ENCODE measurements around the gene BMX. TPM values are rescaled to one million over a fixed set of nuclear protein-coding genes. Genes with fewer than 3 reads are reported as not detected.

Gene BMX
- total RNA-seq, 4 donors from 2014 or later, result 1.9 to 4.4 (median 2.9) TPM

DNA sequence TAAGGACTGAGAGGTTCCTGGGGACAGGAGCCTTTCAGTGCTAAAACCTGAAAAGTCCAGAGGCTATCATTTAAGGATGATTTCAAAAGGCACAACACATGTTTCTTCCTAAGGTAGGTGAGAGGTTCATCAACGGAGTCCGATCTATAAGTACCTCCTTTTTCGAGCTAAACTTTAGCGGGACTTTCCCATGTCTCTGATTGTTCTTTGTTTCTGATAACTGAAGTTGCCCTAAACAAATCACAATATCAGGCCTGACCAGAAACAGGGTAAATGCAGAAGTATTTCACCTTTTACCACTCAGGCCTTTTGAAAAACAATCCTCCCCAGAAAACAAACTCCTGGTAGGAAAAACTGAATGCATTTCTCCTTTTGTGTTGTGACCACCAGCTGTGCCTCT lies 25.1 kb upstream of the BMX start:
- H3K36me3 ChIP-seq, result peaks cover 0 to 6% of the 10 kb centered on the region in 2 donors
- ATAC-seq, result no peak
- 74% methylated on average over 4 of the region's 4 CpGs; no CpG with 5 or more reads in 1 of the 2 donors for WGBS, 2 donors (ENCODE audit: low coverage in 1 of 2)
- no peak overlapping the region for H3K4me3 ChIP-seq
- no peaks in the 10 kb centered on the region for H3K4me1 ChIP-seq
- H3K27me3 ChIP-seq, result no peaks in the 10 kb centered on the region
- H3K9me3 ChIP-seq, result no peaks in the 10 kb centered on the region
- TF ChIP-seq POLR2AphosphoS5 (IDR thresholded peaks at IDR 0.05), result no peak
- TF ChIP-seq, protein P1, sequence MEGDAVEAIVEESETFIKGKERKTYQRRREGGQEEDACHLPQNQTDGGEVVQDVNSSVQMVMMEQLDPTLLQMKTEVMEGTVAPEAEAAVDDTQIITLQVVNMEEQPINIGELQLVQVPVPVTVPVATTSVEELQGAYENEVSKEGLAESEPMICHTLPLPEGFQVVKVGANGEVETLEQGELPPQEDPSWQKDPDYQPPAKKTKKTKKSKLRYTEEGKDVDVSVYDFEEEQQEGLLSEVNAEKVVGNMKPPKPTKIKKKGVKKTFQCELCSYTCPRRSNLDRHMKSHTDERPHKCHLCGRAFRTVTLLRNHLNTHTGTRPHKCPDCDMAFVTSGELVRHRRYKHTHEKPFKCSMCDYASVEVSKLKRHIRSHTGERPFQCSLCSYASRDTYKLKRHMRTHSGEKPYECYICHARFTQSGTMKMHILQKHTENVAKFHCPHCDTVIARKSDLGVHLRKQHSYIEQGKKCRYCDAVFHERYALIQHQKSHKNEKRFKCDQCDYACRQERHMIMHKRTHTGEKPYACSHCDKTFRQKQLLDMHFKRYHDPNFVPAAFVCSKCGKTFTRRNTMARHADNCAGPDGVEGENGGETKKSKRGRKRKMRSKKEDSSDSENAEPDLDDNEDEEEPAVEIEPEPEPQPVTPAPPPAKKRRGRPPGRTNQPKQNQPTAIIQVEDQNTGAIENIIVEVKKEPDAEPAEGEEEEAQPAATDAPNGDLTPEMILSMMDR (IDR thresholded peaks at IDR 0.05), result no peak
- TF ChIP-seq POLR2A (IDR thresholded peaks at IDR 0.05), result no peak
- TF ChIP-seq EP300 (IDR thresholded peaks at IDR 0.05), result no peak
- no peak overlapping the region for H3K27ac ChIP-seq

DNA sequence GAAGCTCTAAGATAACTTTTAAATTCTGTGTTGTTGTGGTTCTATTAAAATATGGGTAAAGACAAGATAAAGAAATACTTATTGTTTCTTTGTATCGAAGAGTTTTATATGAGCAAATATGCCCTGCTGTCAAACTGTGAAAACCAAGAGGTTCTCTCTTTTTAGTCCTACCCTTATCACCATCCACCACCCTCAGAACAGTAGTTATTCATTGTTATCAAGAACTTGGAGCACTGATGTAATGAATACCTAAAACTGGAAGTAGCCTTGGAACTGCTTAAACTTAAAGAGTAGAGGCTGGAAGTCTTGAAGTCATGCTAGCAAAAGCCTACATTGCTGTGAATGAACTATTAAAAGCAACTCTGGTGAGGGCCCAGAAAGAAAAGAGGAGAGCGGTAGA lies 16.7 kb upstream of the BMX start:
- ATAC-seq, result no peak
- no peak overlapping the region for H3K27ac ChIP-seq
- WGBS, 2 donors (ENCODE audit: low coverage in 1 of 2), result 91 to 100% methylated on average over 1 of the region's 2 CpGs

DNA sequence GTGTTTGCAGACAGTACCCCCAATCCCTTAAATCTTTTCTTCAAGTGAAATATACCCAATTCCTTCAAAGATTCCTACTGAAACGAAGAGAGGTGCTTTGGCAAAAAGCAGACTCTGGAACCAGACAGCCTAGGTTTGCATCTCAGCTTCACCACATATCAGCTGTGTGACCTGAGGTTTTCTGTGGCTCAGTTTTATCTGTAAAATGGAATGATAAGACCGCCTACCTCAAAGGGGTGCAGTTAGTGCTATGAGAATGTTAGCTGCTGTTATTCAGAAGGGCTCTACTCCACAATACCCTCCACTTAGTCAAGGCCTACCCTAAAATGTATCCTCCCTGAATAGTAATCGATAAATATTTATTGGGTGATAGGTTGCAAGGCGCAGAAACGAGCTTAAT lies 8.1 kb upstream of the BMX start:
- Histone ChIP-seq H3K4me3 (peak overlapping the region; percentile 57 to 60), H3K27ac (peak overlapping the region in 3 of 4 donors; percentile 73 to 82 (median 75)), H3K4me1 (peaks cover 0 to 12% (median 2%) of the 10 kb centered on the region in 3 donors), H3K36me3 (peaks cover 0 to 9% of the 10 kb centered on the region in 2 donors), H3K27me3 (no peaks in the 10 kb centered on the region), H3K9me3 (no peaks in the 10 kb centered on the region)
- no peak for ATAC-seq
- TF ChIP-seq POLR2AphosphoS5 (IDR thresholded peaks at IDR 0.05) (no peak), POLR2A (IDR thresholded peaks at IDR 0.05) (no peak), EP300 (IDR thresholded peaks at IDR 0.05) (no peak)
- TF ChIP-seq, protein P1 (IDR thresholded peaks at IDR 0.05), result no peak
- WGBS, 2 donors (ENCODE audit: low coverage in 1 of 2), result 61 to 67% methylated on average over 4 to 5 of the region's 5 CpGs

More for the DNA sequence above, 16.7 kb upstream of the BMX start:
- Histone ChIP-seq H3K9me3 (no peaks in the 10 kb centered on the region), H3K4me1 (no peaks in the 10 kb centered on the region), H3K36me3 (peaks cover 0 to 4% of the 10 kb centered on the region in 2 donors), H3K27me3 (no peaks in the 10 kb centered on the region), H3K4me3 (no peak overlapping the region)
- TF ChIP-seq, protein P1 (IDR thresholded peaks at IDR 0.05), result no peak
- TF ChIP-seq POLR2A (IDR thresholded peaks at IDR 0.05), result no peak
- TF ChIP-seq POLR2AphosphoS5 (IDR thresholded peaks at IDR 0.05), result no peak
- no peak for TF ChIP-seq EP300 (IDR thresholded peaks at IDR 0.05)

DNA sequence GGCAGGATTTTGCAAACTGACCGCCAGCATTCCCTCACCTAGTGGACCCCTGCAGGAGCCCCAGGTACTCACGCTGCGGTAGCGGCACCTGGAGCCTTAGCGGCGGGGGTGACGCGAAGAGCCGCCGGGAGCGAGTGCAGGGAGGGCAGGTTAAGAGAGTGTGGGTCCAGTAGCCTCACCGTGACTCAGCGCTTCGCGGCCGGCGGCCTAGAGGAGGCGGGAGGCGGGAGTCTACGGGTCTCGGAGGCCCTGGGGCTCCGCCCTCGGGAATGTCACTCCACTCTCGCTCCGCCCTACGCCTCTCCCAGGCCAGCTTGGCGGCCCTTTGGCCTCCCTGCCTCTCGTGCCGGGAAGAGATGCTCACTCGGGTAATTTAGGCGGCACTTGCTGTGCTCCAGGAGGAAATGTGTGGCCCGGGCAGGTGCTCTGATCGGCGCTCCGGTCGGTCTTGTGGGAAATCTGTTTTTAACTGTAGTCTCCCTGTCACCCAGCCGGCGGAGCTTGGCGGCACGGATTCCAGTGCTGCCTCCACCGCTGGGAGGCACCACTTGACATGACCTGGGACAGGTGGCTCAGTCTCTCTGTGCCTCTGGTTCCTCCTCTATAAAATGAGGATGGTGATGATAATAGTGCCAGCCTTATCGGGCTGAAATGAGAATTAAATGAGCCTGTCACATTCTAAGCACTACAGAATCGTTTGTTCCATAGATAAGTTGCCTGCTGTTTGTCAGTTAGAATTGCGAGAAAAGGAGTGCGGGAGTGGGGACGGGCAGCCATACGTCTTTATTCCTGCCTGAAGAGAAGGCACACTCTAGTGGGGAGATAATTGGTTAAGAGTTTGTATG lies 7.3 kb upstream of the BMX start, which contains the start of gene PIR:
PIR (minus strand) TSS at position 216 of the 845 bp plus-strand sequence. CDS start 2,076 bp downstream, outside the sequence.
- H3K27me3 ChIP-seq, result no peaks in the 10 kb centered on the region
- H3K9me3 ChIP-seq, result no peaks in the 10 kb centered on the region
- WGBS, 2 donors (ENCODE audit: low coverage in 1 of 2), result 31% methylated on average over 4 of the region's 47 CpGs; no CpG with 5 or more reads in 1 of the 2 donors

More for the DNA sequence above, 7.3 kb upstream of the BMX start, which contains the start of gene PIR:
- peaks cover 0 to 12% (median 2%) of the 10 kb centered on the region in 3 donors for H3K4me1 ChIP-seq
- H3K4me3 ChIP-seq, result peak within 1 kb of the TSS; percentile 57 to 60
- peak; percentile 45 for TF ChIP-seq POLR2AphosphoS5 (IDR thresholded peaks at IDR 0.05)
- no peak for TF ChIP-seq EP300 (IDR thresholded peaks at IDR 0.05)
- peak in 1 of 2 donors; percentile 27 for TF ChIP-seq POLR2A (IDR thresholded peaks at IDR 0.05)
- TF ChIP-seq, protein P1 (IDR thresholded peaks at IDR 0.05), result peak in 3 of 4 experiments; percentile 17 to 55 (median 24)
- H3K36me3 ChIP-seq, result peaks cover 0 to 6% of the 10 kb centered on the region in 2 donors
- ATAC-seq, result peak; percentile 99
- H3K27ac ChIP-seq, result peak within 1 kb of the TSS; percentile 40 to 82 (median 74)

All from gastroesophageal sphincter (tissue), 4 donors.